Measurements from ENCODE around the gene TTC19. TPM values are rescaled to one million over a fixed set of nuclear protein-coding genes. Genes with fewer than 3 reads are reported as not detected.
A peak's percentile ranks its signal among the peaks of the same experiment; 100 is the strongest.
"Not testable (repeated sequence)": the region's sequence is repeated elsewhere in the genome, so short reads cannot be mapped to it uniquely, and the experiment has no call there.

Gene TTC19
- polyA plus RNA-seq, 1 donor: 75.9 TPM

GRCh38 chr17:15971882-15972281, 27.7 kb upstream of the TTC19 start:
- no peak for DNase-seq

- DNase-seq: no peak
These were observed 27.1 kb upstream of the TTC19 start for GRCh38 chr17:15972497-15972951.

- no peak for DNase-seq
These were observed 26.6 kb upstream of the TTC19 start for GRCh38 chr17:15973016-15973415.

- DNase-seq: no peak
These were observed 25.8 kb upstream of the TTC19 start for GRCh38 chr17:15973834-15974233.

GRCh38 chr17:15977894-15978293, 21.7 kb upstream of the TTC19 start:
- no peak for DNase-seq

- DNase-seq: no peak
These were observed 21.0 kb upstream of the TTC19 start for GRCh38 chr17:15978606-15979005.

- not testable (repeated sequence) for DNase-seq
These were observed 20.6 kb upstream of the TTC19 start for GRCh38 chr17:15979013-15979412.

GRCh38 chr17:15981208-15981607, 18.4 kb upstream of the TTC19 start:
- DNase-seq: no peak

- DNase-seq: no peak
These were observed 17.7 kb upstream of the TTC19 start for GRCh38 chr17:15981646-15982580.

GRCh38 chr17:15996322-15996721, 3.3 kb upstream of the TTC19 start:
- no peak for DNase-seq

- no peak for DNase-seq
These were observed 1.5 kb upstream of the TTC19 start for GRCh38 chr17:15998031-15998562.

- peak; percentile 35 for DNase-seq
These were observed 577 bp downstream of the TTC19 start for GRCh38 chr17:15999974-16000827.

- DNase-seq: no peak
These were observed 1.7 kb downstream of the TTC19 start for GRCh38 chr17:16001226-16001897.

- no peak for DNase-seq
These were observed 3.2 kb downstream of the TTC19 start for GRCh38 chr17:16002708-16003260.

GRCh38 chr17:16003841-16004240, 4.2 kb downstream of the TTC19 start:
- no peak for DNase-seq

GRCh38 chr17:16005636-16006035, 6.0 kb downstream of the TTC19 start:
- no peak for DNase-seq

GRCh38 chr17:16007439-16007838, 7.8 kb downstream of the TTC19 start:
- no peak for DNase-seq

GRCh38 chr17:16013943-16014407, 14.4 kb downstream of the TTC19 start:
- DNase-seq: no peak

- no peak for DNase-seq
These were observed 19.7 kb downstream of the TTC19 start for GRCh38 chr17:16019347-16019746.

GRCh38 chr17:16023881-16024280, 24.3 kb downstream of the TTC19 start:
- no peak for DNase-seq

GRCh38 chr17:16025202-16025601, 25.6 kb downstream of the TTC19 start:
- DNase-seq: no peak

GRCh38 chr17:16026895-16027294, 27.3 kb downstream of the TTC19 start:
- DNase-seq: no peak

Measured in left kidney (tissue), 2 donors.